ENCODE results near the gene FAM83C.

GRCh38 chr20:35317416-35318210 is 25.4 kb upstream of the FAM83C start:
- TF ChIP-seq CTCF (conservative IDR thresholded peaks at IDR 0.05; ENCODE audit: low read length) (no peak), EZH2phosphoT487 (IDR thresholded peaks at IDR 0.05; ENCODE audit: borderline replicate concordance, low read depth, low read length) (no peak)

All from OCI-LY7 (cell line).